HUES48 (cell line): ENCODE measurements around the gene CACNA1F.

Experiments
- H3K27ac ChIP-seq: one replicate; pipeline ENCODE4 v1.7.0; 2013; ENCODE audit warnings: low read depth, low read length, inconsistent platforms
- H3K27me3 ChIP-seq: 2 replicates; pipeline ENCODE4 v1.6.1; 2013; ENCODE audit warnings: mild to moderate bottlenecking, low read length; ENCODE audit not compliant: control insufficient read depth, insufficient read depth
- H3K36me3 ChIP-seq: 2 replicates; pipeline ENCODE4 v1.6.1; 2013; ENCODE audit warnings: low read length; ENCODE audit not compliant: control insufficient read depth, insufficient read depth
- H3K4me1 ChIP-seq: 2 replicates; pipeline ENCODE4 v1.6.1; 2013; ENCODE audit warnings: mild to moderate bottlenecking, low read length; ENCODE audit not compliant: control insufficient read depth, insufficient read depth
- H3K4me3 ChIP-seq: 2 replicates; pipeline ENCODE4 v1.5.1; 2013; ENCODE audit warnings: mild to moderate bottlenecking, low read depth, low read length
- H3K9ac ChIP-seq: 2 replicates; pipeline ENCODE4 v1.6.1; 2013; ENCODE audit warnings: mild to moderate bottlenecking, low read depth, low read length, moderate library complexity
- H3K9me3 ChIP-seq: 2 replicates; pipeline ENCODE4 v1.6.1; 2013; ENCODE audit warnings: low read length; ENCODE audit not compliant: control insufficient read depth, insufficient read depth

The CACNA1F gene

GRCh38 chrX:49228185-49228584 lies 5.0 kb downstream of the CACNA1F start:
- Histone ChIP-seq H3K9ac (no peak overlapping the region), H3K27me3 (no peaks in the 10 kb centered on the region), H3K4me1 (no peaks in the 10 kb centered on the region), H3K36me3 (no peaks in the 10 kb centered on the region), H3K4me3 (no peak overlapping the region), H3K27ac (no peak overlapping the region), H3K9me3 (peaks cover 7% of the 10 kb centered on the region; the same call in 1 of the 2 replicates)

DNA sequence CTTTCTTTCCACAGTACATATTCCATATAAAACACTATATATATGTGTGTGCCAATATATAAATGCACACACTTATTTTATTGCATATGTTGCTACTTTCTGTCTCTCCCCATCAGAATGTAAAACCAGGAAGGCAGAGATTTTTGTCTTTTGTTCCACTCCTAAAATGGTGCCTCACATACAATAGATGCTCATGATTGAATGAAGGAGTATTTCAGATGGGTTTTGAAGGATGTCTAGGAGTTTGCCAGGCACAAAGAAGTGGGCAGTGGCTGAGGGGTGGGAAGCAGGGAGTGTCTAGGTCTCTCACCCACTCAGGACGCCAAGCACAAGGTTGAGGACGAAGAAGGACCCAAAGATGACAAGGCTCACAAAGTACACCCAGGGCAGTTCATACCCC lies 5.4 kb downstream of the CACNA1F start:
- no peak overlapping the region for H3K27ac ChIP-seq
- peaks cover 7% of the 10 kb centered on the region; the same call in 1 of the 2 replicates for H3K9me3 ChIP-seq
- no peak overlapping the region for H3K4me3 ChIP-seq
- no peaks in the 10 kb centered on the region for H3K4me1 ChIP-seq
- H3K36me3 ChIP-seq, result no peaks in the 10 kb centered on the region
- H3K27me3 ChIP-seq, result no peaks in the 10 kb centered on the region
- no peak overlapping the region for H3K9ac ChIP-seq

GRCh38 chrX:49226946-49227345 lies 6.2 kb downstream of the CACNA1F start:
- no peak overlapping the region for H3K27ac ChIP-seq
- H3K4me3 ChIP-seq, result no peak overlapping the region
- no peak overlapping the region for H3K9ac ChIP-seq
- H3K4me1 ChIP-seq, result no peaks in the 10 kb centered on the region
- no peaks in the 10 kb centered on the region for H3K36me3 ChIP-seq
- H3K9me3 ChIP-seq, result peaks cover 7% of the 10 kb centered on the region; the same call in 1 of the 2 replicates
- no peaks in the 10 kb centered on the region for H3K27me3 ChIP-seq

- peaks cover 4% of the 10 kb centered on the region; the same call in 1 of the 2 replicates for H3K9me3 ChIP-seq
- H3K36me3 ChIP-seq, result no peaks in the 10 kb centered on the region
- H3K4me3 ChIP-seq, result no peak overlapping the region
- no peaks in the 10 kb centered on the region for H3K27me3 ChIP-seq
- no peak overlapping the region for H3K9ac ChIP-seq
- no peak overlapping the region for H3K27ac ChIP-seq
- no peaks in the 10 kb centered on the region for H3K4me1 ChIP-seq
Measured at GRCh38 chrX:49225858-49226257, 7.3 kb downstream of the CACNA1F start.

GRCh38 chrX:49221868-49222267 lies 11.3 kb downstream of the CACNA1F start:
- no peaks in the 10 kb centered on the region for H3K4me1 ChIP-seq
- no peaks in the 10 kb centered on the region for H3K36me3 ChIP-seq
- H3K27ac ChIP-seq, result no peak overlapping the region
- H3K27me3 ChIP-seq, result no peaks in the 10 kb centered on the region
- peaks cover 10% of the 10 kb centered on the region; the same call in 1 of the 2 replicates for H3K9me3 ChIP-seq
- H3K4me3 ChIP-seq, result no peak overlapping the region
- no peak overlapping the region for H3K9ac ChIP-seq

GRCh38 chrX:49220100-49220499 lies 13.0 kb downstream of the CACNA1F start:
- H3K36me3 ChIP-seq, result no peaks in the 10 kb centered on the region
- H3K27me3 ChIP-seq, result no peaks in the 10 kb centered on the region
- H3K9me3 ChIP-seq, result peaks cover 10% of the 10 kb centered on the region; the same call in 1 of the 2 replicates
- no peak overlapping the region for H3K9ac ChIP-seq
- H3K27ac ChIP-seq, result no peak overlapping the region
- H3K4me1 ChIP-seq, result no peaks in the 10 kb centered on the region
- no peak overlapping the region for H3K4me3 ChIP-seq

- H3K36me3 ChIP-seq, result no peaks in the 10 kb centered on the region
- peaks cover 27% of the 10 kb centered on the region for H3K9me3 ChIP-seq
- no peak overlapping the region for H3K9ac ChIP-seq
- H3K27ac ChIP-seq, result no peak overlapping the region
- no peak overlapping the region for H3K4me3 ChIP-seq
- H3K27me3 ChIP-seq, result no peaks in the 10 kb centered on the region
- no peaks in the 10 kb centered on the region for H3K4me1 ChIP-seq
Measured at GRCh38 chrX:49214996-49215526, 18.1 kb downstream of the CACNA1F start.

DNA sequence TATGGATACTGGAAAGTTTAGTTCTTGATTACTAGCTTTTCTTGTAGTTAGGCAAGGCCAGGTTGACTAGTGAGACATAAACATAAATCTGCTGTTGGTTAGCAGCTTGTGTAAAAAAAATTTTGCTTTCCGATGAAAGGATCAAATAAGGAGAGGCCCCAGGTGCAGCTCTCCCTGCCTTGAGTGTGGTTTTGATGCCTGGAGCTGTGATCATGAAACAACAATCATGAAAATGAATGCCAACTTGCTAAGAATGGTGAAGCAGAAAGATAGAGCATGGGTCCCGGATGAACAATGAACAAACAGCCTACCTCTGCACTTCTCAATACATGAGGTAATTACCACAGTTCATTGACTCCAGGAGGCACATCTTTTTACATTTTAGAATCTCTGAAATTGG lies 18.7 kb downstream of the CACNA1F start:
- Histone ChIP-seq H3K9ac (no peak overlapping the region), H3K4me1 (no peaks in the 10 kb centered on the region), H3K4me3 (no peak overlapping the region), H3K27me3 (no peaks in the 10 kb centered on the region), H3K27ac (no peak overlapping the region), H3K9me3 (peaks cover 28% of the 10 kb centered on the region), H3K36me3 (no peaks in the 10 kb centered on the region)

DNA sequence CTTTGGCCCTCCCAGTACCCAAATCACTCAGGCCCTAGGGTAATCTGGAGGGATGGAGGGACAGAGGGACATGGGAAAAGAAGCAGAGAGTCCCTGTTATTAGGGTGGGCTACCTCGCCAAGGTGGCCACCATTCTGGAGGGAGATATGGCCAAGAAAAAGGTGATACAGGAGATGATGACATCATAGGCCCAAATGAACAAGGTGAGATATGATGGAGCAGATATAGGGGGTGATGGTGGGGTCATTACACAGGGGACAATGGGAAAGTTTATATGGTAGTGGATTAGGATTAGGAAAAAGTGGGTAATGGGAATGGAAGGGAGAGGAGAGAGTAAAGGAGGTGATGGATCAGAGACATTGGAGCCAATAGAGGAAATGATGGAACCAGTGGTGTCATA lies 20.3 kb downstream of the CACNA1F start:
- Histone ChIP-seq H3K27me3 (no peaks in the 10 kb centered on the region), H3K36me3 (no peaks in the 10 kb centered on the region), H3K4me1 (no peaks in the 10 kb centered on the region), H3K9me3 (peaks cover 23% of the 10 kb centered on the region), H3K27ac (no peak overlapping the region), H3K9ac (no peak overlapping the region), H3K4me3 (no peak overlapping the region)

DNA sequence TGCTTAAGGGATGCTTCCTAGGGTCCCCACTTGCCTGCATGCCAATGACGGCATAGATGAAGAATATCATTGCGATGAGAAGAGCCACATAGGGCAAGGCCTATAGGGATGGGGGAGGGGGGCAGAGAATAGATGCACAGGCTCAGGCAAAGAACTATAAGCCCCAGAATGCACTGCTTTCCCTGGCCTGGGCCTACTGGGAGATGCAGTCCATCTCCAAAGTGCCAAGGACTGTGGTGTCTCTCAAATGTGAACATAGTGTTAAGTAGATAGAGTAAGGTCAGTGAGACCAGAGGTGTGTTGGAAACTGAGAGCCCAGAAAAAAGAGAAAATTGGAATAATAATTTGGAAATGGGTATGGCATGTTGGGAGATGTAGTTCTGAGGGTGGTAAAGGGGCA lies 20.9 kb downstream of the CACNA1F start:
- Histone ChIP-seq H3K4me1 (no peaks in the 10 kb centered on the region), H3K4me3 (no peak overlapping the region), H3K9ac (no peak overlapping the region), H3K36me3 (no peaks in the 10 kb centered on the region), H3K27me3 (no peaks in the 10 kb centered on the region), H3K9me3 (peaks cover 23% of the 10 kb centered on the region), H3K27ac (no peak overlapping the region)

- Histone ChIP-seq H3K4me3 (no peak overlapping the region), H3K9me3 (peaks cover 23% of the 10 kb centered on the region), H3K4me1 (no peaks in the 10 kb centered on the region), H3K36me3 (no peaks in the 10 kb centered on the region), H3K27ac (no peak overlapping the region), H3K27me3 (no peaks in the 10 kb centered on the region), H3K9ac (no peak overlapping the region)
Measured at GRCh38 chrX:49211074-49211473, 22.1 kb downstream of the CACNA1F start.

DNA sequence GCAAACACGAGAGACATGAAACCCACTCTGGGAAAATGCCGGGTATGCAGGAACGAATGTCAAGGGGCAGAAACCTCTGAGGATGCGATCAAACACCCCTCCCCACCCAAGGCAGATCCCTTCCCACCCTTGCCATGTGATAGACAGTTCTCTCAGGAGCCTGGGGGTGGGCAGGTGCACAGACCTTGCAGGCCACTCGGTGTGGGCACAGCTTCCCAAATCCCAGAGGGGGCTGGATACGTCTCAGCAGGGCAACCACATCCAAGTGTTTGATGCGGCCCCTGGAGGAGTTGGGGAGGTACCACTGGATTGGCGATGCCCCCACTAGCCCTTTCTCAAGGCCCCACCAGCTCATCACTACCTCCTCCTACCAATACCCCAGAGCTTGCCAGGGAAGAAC lies 22.7 kb downstream of the CACNA1F start:
- H3K27me3 ChIP-seq, result no peaks in the 10 kb centered on the region
- H3K4me3 ChIP-seq, result no peak overlapping the region
- peaks cover 23% of the 10 kb centered on the region for H3K9me3 ChIP-seq

More for the DNA sequence above, 22.7 kb downstream of the CACNA1F start:
- no peaks in the 10 kb centered on the region for H3K36me3 ChIP-seq
- H3K9ac ChIP-seq, result no peak overlapping the region
- H3K4me1 ChIP-seq, result no peaks in the 10 kb centered on the region
- H3K27ac ChIP-seq, result no peak overlapping the region
